HEK293 (cell line): ENCODE measurements around the gene SUN5.

ENCODE experiments used
- HOXA7 ChIP-seq: sonication (generic); formaldehyde crosslinking; IDR thresholded peaks from 2 replicates; pipeline ENCODE4 v1.8.1; 2022; ENCODE audit warnings: missing genetic modification reagents, borderline replicate concordance
- TCF7L2 ChIP-seq: IDR thresholded peaks from 2 replicates; pipeline ENCODE4 v1.6.1; 2011; ENCODE audit warnings: low read depth, mild to moderate bottlenecking, inconsistent platforms, low read length, moderate library complexity, borderline replicate concordance
- ZNF239 ChIP-seq: fragments of 450-650 bp; formaldehyde crosslinking; IDR thresholded peaks from 2 replicates; pipeline ENCODE4 v1.5.1; 2016; ENCODE audit warnings: missing biosample characterization, missing genetic modification characterization
- ZNF76 ChIP-seq: fragments of 450-650 bp; formaldehyde crosslinking; IDR thresholded peaks from 2 replicates; pipeline ENCODE4; 2016; ENCODE audit warnings: low read depth, missing biosample characterization, missing genetic modification characterization, borderline replicate concordance
- TF ChIP-seq, protein P1 (sequence below): fragments of 450-650 bp; formaldehyde crosslinking; IDR thresholded peaks from 2 replicates; pipeline ENCODE4 v1.5.1; 2016; ENCODE audit warnings: missing biosample characterization, missing genetic modification characterization

- TF ChIP-seq, protein P1, sequence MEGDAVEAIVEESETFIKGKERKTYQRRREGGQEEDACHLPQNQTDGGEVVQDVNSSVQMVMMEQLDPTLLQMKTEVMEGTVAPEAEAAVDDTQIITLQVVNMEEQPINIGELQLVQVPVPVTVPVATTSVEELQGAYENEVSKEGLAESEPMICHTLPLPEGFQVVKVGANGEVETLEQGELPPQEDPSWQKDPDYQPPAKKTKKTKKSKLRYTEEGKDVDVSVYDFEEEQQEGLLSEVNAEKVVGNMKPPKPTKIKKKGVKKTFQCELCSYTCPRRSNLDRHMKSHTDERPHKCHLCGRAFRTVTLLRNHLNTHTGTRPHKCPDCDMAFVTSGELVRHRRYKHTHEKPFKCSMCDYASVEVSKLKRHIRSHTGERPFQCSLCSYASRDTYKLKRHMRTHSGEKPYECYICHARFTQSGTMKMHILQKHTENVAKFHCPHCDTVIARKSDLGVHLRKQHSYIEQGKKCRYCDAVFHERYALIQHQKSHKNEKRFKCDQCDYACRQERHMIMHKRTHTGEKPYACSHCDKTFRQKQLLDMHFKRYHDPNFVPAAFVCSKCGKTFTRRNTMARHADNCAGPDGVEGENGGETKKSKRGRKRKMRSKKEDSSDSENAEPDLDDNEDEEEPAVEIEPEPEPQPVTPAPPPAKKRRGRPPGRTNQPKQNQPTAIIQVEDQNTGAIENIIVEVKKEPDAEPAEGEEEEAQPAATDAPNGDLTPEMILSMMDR (tag by site-specific recombination) = no peak
- TF ChIP-seq ZNF76 (tag by site-specific recombination) (no peak), ZNF239 (no peak), TCF7L2 (no peak), HOXA7 (CRISPR knock-in tag) (no peak)
These were observed 5.9 kb upstream of the SUN5 start for GRCh38 chr20:33010133-33010504.
